Measurements from ENCODE around the gene IFITM10. TPM values are rescaled to one million over a fixed set of nuclear protein-coding genes. Genes with fewer than 3 reads are reported as not detected.

IFITM10 gene
- polyA plus RNA-seq, 1 of the 3 experiments (the other 2 are of a cell fraction): 0.21 TPM

DNA sequence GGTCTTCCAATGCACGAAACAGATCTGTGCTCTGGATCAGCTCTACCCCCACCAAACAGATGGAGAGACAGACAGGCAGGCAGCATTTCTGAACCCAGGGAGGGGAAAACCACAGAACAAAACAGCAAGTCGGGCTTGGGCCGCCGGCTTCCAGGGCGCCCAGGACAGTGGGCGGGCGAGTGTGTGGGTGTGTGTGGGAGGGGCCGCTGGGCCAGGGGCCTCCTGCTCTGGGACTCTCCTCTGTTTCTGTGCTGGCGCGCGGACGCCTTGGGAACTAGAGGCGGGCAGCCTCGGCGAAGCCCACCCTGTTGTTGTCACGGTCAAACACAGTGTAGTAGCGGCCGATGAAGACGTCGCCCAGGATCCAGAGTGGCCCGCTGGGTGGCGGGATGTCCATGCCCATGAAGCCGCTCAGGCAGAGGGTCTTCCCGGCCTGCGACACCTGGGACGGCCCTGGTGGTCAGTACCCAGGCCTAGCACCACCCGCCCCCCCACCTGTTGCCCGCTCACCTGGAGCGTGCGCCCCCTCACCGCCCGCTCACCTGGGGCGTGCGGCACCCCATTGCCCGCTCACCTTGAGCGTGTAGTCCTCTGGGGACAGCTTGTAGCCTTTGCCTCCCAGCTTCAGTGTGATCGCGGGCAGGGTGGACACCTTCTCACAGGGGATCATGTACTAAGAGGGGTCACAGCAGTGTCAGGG is 3.0 kb upstream of the IFITM10 start:
- H3K9ac ChIP-seq: no peak overlapping the region
- H3K27ac ChIP-seq (ENCODE audit: low read depth in 2 of 2, low read length in 1 of 2): peak overlapping the region in 1 of 2 experiments; percentile 88; a peak in 1 of 4 replicates
- H4K20me1 ChIP-seq (ENCODE audit: insufficient read depth): 0 out of 2 replicates have a peak, but pooled peaks cover 3% of the 10 kb centered on the region
- H3K4me2 ChIP-seq: no peak overlapping the region
- ChIA-PET CTCF (interaction anchor here (0.9 to 5.4 kb wide), 4 partner anchors 60 to 403 kb away, joined by 3 to 39 read pairs (median 4); no protein-coding TSS in a partner anchor), POLR2A (no interaction called here)
- 95% methylated on average over 30 of the region's 38 CpGs for whole genome bisulfite sequencing (ENCODE audit: low lambda C conversion rate)
- H3K36me3 ChIP-seq (replicated peaks in 1 of 2; ENCODE audit: control insufficient read depth in 1 of 2, insufficient read depth in 2 of 2, low read length in 1 of 2): peaks cover 0 to 25% of the 10 kb centered on the region in 2 experiments
- no peak for TF ChIP-seq RXRA (IDR thresholded peaks at IDR 0.05; ENCODE audit: borderline replicate concordance, low read depth)
- TF ChIP-seq, protein P1, sequence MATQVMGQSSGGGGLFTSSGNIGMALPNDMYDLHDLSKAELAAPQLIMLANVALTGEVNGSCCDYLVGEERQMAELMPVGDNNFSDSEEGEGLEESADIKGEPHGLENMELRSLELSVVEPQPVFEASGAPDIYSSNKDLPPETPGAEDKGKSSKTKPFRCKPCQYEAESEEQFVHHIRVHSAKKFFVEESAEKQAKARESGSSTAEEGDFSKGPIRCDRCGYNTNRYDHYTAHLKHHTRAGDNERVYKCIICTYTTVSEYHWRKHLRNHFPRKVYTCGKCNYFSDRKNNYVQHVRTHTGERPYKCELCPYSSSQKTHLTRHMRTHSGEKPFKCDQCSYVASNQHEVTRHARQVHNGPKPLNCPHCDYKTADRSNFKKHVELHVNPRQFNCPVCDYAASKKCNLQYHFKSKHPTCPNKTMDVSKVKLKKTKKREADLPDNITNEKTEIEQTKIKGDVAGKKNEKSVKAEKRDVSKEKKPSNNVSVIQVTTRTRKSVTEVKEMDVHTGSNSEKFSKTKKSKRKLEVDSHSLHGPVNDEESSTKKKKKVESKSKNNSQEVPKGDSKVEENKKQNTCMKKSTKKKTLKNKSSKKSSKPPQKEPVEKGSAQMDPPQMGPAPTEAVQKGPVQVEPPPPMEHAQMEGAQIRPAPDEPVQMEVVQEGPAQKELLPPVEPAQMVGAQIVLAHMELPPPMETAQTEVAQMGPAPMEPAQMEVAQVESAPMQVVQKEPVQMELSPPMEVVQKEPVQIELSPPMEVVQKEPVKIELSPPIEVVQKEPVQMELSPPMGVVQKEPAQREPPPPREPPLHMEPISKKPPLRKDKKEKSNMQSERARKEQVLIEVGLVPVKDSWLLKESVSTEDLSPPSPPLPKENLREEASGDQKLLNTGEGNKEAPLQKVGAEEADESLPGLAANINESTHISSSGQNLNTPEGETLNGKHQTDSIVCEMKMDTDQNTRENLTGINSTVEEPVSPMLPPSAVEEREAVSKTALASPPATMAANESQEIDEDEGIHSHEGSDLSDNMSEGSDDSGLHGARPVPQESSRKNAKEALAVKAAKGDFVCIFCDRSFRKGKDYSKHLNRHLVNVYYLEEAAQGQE (IDR thresholded peaks at IDR 0.05; ENCODE audit: low read depth, low read length): no peak
- no peak for TF ChIP-seq JUND (IDR thresholded peaks at IDR 0.05)
- no peak for TF ChIP-seq TAF1 (IDR thresholded peaks at IDR 0.05; ENCODE audit: borderline replicate concordance, low read depth, low read length)
- TF ChIP-seq SIN3A (IDR thresholded peaks at IDR 0.05; ENCODE audit: borderline replicate concordance, low read depth, low read length): no peak
- TF ChIP-seq, protein P2, sequence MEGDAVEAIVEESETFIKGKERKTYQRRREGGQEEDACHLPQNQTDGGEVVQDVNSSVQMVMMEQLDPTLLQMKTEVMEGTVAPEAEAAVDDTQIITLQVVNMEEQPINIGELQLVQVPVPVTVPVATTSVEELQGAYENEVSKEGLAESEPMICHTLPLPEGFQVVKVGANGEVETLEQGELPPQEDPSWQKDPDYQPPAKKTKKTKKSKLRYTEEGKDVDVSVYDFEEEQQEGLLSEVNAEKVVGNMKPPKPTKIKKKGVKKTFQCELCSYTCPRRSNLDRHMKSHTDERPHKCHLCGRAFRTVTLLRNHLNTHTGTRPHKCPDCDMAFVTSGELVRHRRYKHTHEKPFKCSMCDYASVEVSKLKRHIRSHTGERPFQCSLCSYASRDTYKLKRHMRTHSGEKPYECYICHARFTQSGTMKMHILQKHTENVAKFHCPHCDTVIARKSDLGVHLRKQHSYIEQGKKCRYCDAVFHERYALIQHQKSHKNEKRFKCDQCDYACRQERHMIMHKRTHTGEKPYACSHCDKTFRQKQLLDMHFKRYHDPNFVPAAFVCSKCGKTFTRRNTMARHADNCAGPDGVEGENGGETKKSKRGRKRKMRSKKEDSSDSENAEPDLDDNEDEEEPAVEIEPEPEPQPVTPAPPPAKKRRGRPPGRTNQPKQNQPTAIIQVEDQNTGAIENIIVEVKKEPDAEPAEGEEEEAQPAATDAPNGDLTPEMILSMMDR (IDR thresholded peaks at IDR 0.05): no peak
- TF ChIP-seq NFIC (IDR thresholded peaks at IDR 0.05; ENCODE audit: borderline replicate concordance): no peak
- TF ChIP-seq, protein P3, sequence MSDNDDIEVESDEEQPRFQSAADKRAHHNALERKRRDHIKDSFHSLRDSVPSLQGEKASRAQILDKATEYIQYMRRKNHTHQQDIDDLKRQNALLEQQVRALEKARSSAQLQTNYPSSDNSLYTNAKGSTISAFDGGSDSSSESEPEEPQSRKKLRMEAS (IDR thresholded peaks at IDR 0.05; ENCODE audit: low read depth): no peak
- no peak for TF ChIP-seq SMC3 (IDR thresholded peaks at IDR 0.05; ENCODE audit: low read depth, low read length)
- TF ChIP-seq, protein P4, sequence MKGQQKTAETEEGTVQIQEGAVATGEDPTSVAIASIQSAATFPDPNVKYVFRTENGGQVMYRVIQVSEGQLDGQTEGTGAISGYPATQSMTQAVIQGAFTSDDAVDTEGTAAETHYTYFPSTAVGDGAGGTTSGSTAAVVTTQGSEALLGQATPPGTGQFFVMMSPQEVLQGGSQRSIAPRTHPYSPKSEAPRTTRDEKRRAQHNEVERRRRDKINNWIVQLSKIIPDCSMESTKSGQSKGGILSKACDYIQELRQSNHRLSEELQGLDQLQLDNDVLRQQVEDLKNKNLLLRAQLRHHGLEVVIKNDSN (IDR thresholded peaks at IDR 0.05; ENCODE audit: borderline replicate concordance, low read depth): no peak
- no peak for TF ChIP-seq FOXM1 (IDR thresholded peaks at IDR 0.05; ENCODE audit: low read depth)
- TF ChIP-seq TCF12 (IDR thresholded peaks at IDR 0.05): no peak
- no peaks in the 10 kb centered on the region for H3K79me2 ChIP-seq (ENCODE audit: insufficient read depth)
- H2AFZ ChIP-seq (ENCODE audit: low read depth): no peak overlapping the region
- DNase-seq: peak; percentile 20
- H3F3A ChIP-seq (replicated peaks; ENCODE audit: insufficient read depth): no peaks in the 10 kb centered on the region
- no peaks in the 10 kb centered on the region for H3K9me3 ChIP-seq
- H3K4me1 ChIP-seq (ENCODE audit: control insufficient read depth in 1 of 2, insufficient read depth in 2 of 2, low read depth in 1 of 2, low read length in 1 of 2): peaks cover 0 to 43% of the 10 kb centered on the region in 2 experiments; a peak in 1 of 4 replicates
- H3K4me3 ChIP-seq (ENCODE audit: low read depth in 2 of 2, low read length in 1 of 2): no peak overlapping the region
- no peaks in the 10 kb centered on the region for H3K9me2 ChIP-seq
- H3K27me3 ChIP-seq (ENCODE audit: insufficient read depth): no peaks in the 10 kb centered on the region

Data from SK-N-SH (cell line).